Colonic mucosa (tissue), 4 donors: ENCODE data around the gene MAD1L1. TPM values are rescaled to one million over a fixed set of nuclear protein-coding genes. Genes with fewer than 3 reads are reported as not detected.

ENCODE experiments used
- DNase-seq: peaks from one replicate; pipeline ENCODE4 v3.0.0-alpha.2; 2020
- H3K27ac ChIP-seq: fragments of 200-600 bp; one replicate; pipeline ENCODE4 v1.8.0; 2021
- H3K27me3 ChIP-seq: fragments of 200-600 bp; one replicate; pipeline ENCODE4 v1.8.0; 2021
- H3K36me3 ChIP-seq: fragments of 200-600 bp; one replicate; pipeline ENCODE4 v1.8.0; 2021
- H3K4me1 ChIP-seq: fragments of 200-600 bp; one replicate; pipeline ENCODE4 v1.8.0; 2021; ENCODE audit warnings: mild to moderate bottlenecking
- H3K4me3 ChIP-seq: fragments of 200-600 bp; one replicate; pipeline ENCODE4 v1.8.0; 2021
- H3K9ac ChIP-seq, 2 donors: one replicate each; pipeline ENCODE4 v1.7.0; 2013; ENCODE audit warnings: control low read depth in 2 of 2, low read depth in 2 of 2, low read length in 2 of 2
- H3K9me3 ChIP-seq: fragments of 200-600 bp; one replicate; pipeline ENCODE4 v1.8.0; 2021
- CTCF ChIP-seq: fragments of 200-600 bp; IDR thresholded peaks from one replicate; pipeline ENCODE4 v1.8.0; 2022; ENCODE audit warnings: antibody characterized with exemption, mild to moderate bottlenecking
- intact Hi-C: fragments of 100-400 bp; cut with DNase I; formaldehyde crosslinking; loops from one replicate; pipeline ENCODE4 v1.14.1; 2022
- total RNA-seq, 2 donors: library from RNA; stranded (reverse); fragmentation: NEBNext Ultra II Directional in 1 of 2; extraction: Animal tissue kit (Norgen Biotek cat#: 25700) in 1 of 2; gene quantifications; one replicate each; pipeline ENCODE4 v1.2.1, GENCODE V29; 2021
- donor health status: healthy.
- donor health status: DM: no; HTN: no; CAD: no.
- donor health status: DM: no; HTN: no; CAD: no.

The MAD1L1 gene
- total RNA-seq, 2 donors from 2014 or later: 18.2 to 47.0 TPM

DNA sequence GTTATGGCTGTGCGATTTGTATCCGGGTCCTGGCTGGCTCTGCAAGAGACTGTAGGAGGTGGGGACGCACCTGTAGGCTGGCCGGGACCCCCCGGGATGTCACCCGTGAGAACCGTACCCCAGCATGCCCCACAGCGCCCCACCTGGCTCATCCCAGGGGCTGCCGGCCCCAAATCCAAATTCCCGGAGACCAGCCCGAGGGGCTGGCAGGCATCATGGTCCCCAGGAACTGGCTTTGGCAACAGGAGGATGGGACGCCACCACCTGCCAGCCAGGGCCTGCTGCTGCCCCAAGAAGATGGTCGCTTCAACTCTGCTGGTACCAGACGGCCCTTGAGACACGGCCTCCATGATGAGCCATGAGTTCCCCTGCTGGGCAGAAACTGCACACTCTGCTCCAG lies 323.3 kb downstream of the MAD1L1 start:
- Histone ChIP-seq H3K4me3 (no peak overlapping the region), H3K9me3 (no peaks in the 10 kb centered on the region), H3K27me3 (no peaks in the 10 kb centered on the region), H3K36me3 (no peaks in the 10 kb centered on the region), H3K9ac (no peak overlapping the region), H3K27ac (no peak overlapping the region), H3K4me1 (no peaks in the 10 kb centered on the region)
- intact Hi-C loops: no loop called here
- no peak for DNase-seq
- no peak for TF ChIP-seq CTCF

DNA sequence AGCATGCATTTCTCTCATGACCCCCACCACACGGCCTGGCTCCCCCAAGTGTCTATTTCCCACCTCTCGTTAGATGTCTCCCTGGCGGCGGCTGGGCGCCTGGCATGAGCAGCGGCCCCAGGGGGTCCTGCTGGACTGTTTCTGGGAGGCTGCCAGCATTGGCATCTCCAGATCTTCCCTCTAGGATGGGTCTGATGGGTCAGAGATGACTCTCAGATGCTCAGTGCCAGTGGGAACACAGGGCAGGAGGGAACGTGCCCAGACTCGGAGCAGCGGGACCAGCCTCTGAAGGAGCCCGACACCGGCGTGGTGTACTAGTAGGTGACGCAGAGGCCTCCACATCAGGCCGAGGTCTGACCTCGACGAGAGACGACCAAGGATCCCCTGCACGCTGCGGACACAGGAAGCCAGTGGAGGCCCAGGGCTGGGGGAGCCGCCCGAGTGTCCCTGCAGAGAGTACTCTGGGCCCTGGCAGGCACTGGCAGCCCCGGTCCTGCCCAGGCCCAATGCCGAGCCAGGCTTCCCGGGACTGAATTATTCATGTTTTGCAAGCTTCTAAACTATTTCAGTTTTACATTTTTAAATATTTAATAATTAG lies 323.8 kb downstream of the MAD1L1 start:
- Histone ChIP-seq H3K27ac (no peak overlapping the region), H3K9ac (no peak overlapping the region), H3K4me3 (no peak overlapping the region), H3K27me3 (no peaks in the 10 kb centered on the region), H3K36me3 (no peaks in the 10 kb centered on the region), H3K9me3 (no peaks in the 10 kb centered on the region), H3K4me1 (no peaks in the 10 kb centered on the region)
- no peak for TF ChIP-seq CTCF
- DNase-seq: no peak
- intact Hi-C loops: no loop called here

- no peaks in the 10 kb centered on the region for H3K9me3 ChIP-seq
- no peak overlapping the region for H3K4me3 ChIP-seq
- no peak overlapping the region for H3K27ac ChIP-seq
- H3K36me3 ChIP-seq: no peaks in the 10 kb centered on the region
- no peak for DNase-seq
- intact Hi-C loops: no loop called here
- H3K4me1 ChIP-seq: no peaks in the 10 kb centered on the region
- no peaks in the 10 kb centered on the region for H3K27me3 ChIP-seq
- TF ChIP-seq CTCF: no peak
- H3K9ac ChIP-seq: no peak overlapping the region
These were observed 324.9 kb downstream of the MAD1L1 start for GRCh38 chr7:1907751-1908365.

DNA sequence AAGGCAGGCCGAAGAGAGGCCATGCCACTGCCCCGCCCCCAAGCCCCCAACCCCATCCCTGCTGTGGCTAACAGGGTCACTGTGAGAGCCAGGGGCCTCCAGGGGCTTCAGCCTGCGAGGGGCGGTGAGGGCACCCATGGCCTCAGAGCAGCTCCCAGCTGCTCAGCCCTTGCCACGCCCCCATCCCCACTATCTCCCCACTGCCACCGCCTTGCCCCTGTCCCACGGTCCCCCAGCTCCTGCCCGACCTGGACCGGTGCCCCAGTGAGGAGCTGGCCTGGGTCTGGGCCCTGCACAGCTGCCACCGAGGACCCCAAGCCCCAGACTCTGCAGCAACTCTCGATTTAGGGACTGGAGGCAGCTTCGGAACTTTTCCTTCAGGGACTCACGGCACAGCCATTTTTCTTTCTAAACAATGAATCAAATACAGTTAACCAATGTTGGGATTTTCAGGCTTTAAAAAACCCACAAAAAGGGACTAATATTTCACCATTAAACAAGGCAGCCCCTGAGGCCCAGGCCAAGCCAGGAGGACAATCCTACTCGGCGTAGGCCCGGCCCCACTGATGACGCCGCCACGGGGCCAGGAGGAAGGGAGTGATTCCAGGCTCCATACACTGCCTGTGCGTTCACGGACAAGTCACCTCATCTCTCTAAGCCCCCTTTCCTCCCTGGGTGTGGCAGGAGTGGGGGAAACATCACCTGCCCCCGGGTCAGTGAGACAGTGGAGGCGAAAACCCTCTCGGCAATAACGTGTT lies 325.6 kb downstream of the MAD1L1 start:
- TF ChIP-seq CTCF: no peak
- Histone ChIP-seq H3K27ac (no peak overlapping the region), H3K9me3 (no peaks in the 10 kb centered on the region), H3K4me3 (no peak overlapping the region), H3K27me3 (no peaks in the 10 kb centered on the region), H3K36me3 (no peaks in the 10 kb centered on the region), H3K4me1 (no peaks in the 10 kb centered on the region), H3K9ac (no peak overlapping the region)
- intact Hi-C loops: no loop called here
- DNase-seq: no peak

GRCh38 chr7:1906087-1906830 lies 326.5 kb downstream of the MAD1L1 start:
- Histone ChIP-seq H3K27me3 (no peaks in the 10 kb centered on the region), H3K9ac (no peak overlapping the region), H3K4me3 (no peak overlapping the region), H3K27ac (no peak overlapping the region), H3K9me3 (no peaks in the 10 kb centered on the region), H3K36me3 (no peaks in the 10 kb centered on the region), H3K4me1 (no peaks in the 10 kb centered on the region)
- intact Hi-C loops: no loop called here
- no peak for DNase-seq
- no peak for TF ChIP-seq CTCF
